SKM-1 (cell line): ENCODE data around the gene CTTNBP2NL.
"Not testable (repeated sequence)": the region's sequence is repeated elsewhere in the genome, so short reads cannot be mapped to it uniquely, and the experiment has no call there.

ENCODE experiments used
- DNase-seq: peaks from one replicate; lab custom pipeline; 2025; ENCODE audit not compliant: unreplicated experiment; lab: John Stamatoyannopoulos, UW

CTTNBP2NL gene

GRCh38 chr1:112461200-112461871, 65.3 kb downstream of the CTTNBP2NL start:
- no peak for DNase-seq

GRCh38 chr1:112462953-112463279, 66.9 kb downstream of the CTTNBP2NL start:
- DNase-seq = no peak

- no peak for DNase-seq
These were observed 68.5 kb downstream of the CTTNBP2NL start for GRCh38 chr1:112464501-112464900.

- no peak for DNase-seq
These were observed 69.1 kb downstream of the CTTNBP2NL start for GRCh38 chr1:112465122-112465521.

- DNase-seq = peak; percentile 89
These were observed 70.2 kb downstream of the CTTNBP2NL start for GRCh38 chr1:112466078-112466660.

GRCh38 chr1:112470324-112470723, 74.3 kb downstream of the CTTNBP2NL start:
- DNase-seq = not testable (repeated sequence)

GRCh38 chr1:112470966-112471365, 75.0 kb downstream of the CTTNBP2NL start:
- DNase-seq = no peak

GRCh38 chr1:112472142-112472541, 76.1 kb downstream of the CTTNBP2NL start:
- DNase-seq = no peak

GRCh38 chr1:112477550-112477949, 81.5 kb downstream of the CTTNBP2NL start:
- no peak for DNase-seq

GRCh38 chr1:112478314-112478713, 82.3 kb downstream of the CTTNBP2NL start:
- no peak for DNase-seq

GRCh38 chr1:112486063-112486462, 90.0 kb downstream of the CTTNBP2NL start:
- not testable (repeated sequence) for DNase-seq

- not testable (repeated sequence) for DNase-seq
These were observed 91.7 kb downstream of the CTTNBP2NL start for GRCh38 chr1:112487686-112488085.

GRCh38 chr1:112488141-112488540, 92.1 kb downstream of the CTTNBP2NL start:
- DNase-seq = no peak

GRCh38 chr1:112492076-112492475, 96.1 kb downstream of the CTTNBP2NL start:
- DNase-seq = no peak

- no peak for DNase-seq
These were observed 97.3 kb downstream of the CTTNBP2NL start for GRCh38 chr1:112493351-112493750.

GRCh38 chr1:112496290-112496689, 100.3 kb downstream of the CTTNBP2NL start:
- DNase-seq = no peak

GRCh38 chr1:112501810-112502641, 106.0 kb downstream of the CTTNBP2NL start:
- DNase-seq = no peak

- no peak for DNase-seq
These were observed 106.8 kb downstream of the CTTNBP2NL start for GRCh38 chr1:112502826-112503225.

GRCh38 chr1:112504001-112504660, 108.1 kb downstream of the CTTNBP2NL start:
- DNase-seq = no peak

- no peak for DNase-seq
These were observed 108.8 kb downstream of the CTTNBP2NL start for GRCh38 chr1:112504661-112505399.

- no peak for DNase-seq
These were observed 109.4 kb downstream of the CTTNBP2NL start for GRCh38 chr1:112505400-112505785.
